Nephron (organoid): ENCODE results near the gene INPP5K.
A peak's percentile ranks its signal among the peaks of the same experiment; 100 is the strongest.

Source experiments
- H3K27ac Mint-ChIP-seq, 3 experiments: 2 replicates each; pipeline ENCODE4 v1.8.0; 2020; ENCODE audit warnings: mixed read lengths in 3 of 3, mild to moderate bottlenecking in 2 of 3, moderate library complexity in 1 of 3
- H3K27me3 Mint-ChIP-seq: 2 replicates; pipeline ENCODE4 v1.8.0; 2021; ENCODE audit warnings: low read depth, mild to moderate bottlenecking, moderate library complexity, mixed read lengths
- H3K36me3 Mint-ChIP-seq: 2 replicates; pipeline ENCODE4 v1.8.0; 2020; ENCODE audit warnings: low read depth, mixed read lengths
- H3K4me1 Mint-ChIP-seq: 2 replicates; pipeline ENCODE4 v1.8.0; 2020; ENCODE audit warnings: mixed read lengths
- H3K4me3 Mint-ChIP-seq, 3 experiments: 2 replicates each; pipeline ENCODE4 v1.8.0; 2020; ENCODE audit warnings: mild to moderate bottlenecking in 3 of 3, mixed read lengths in 3 of 3, moderate library complexity in 2 of 3
- H3K9me3 Mint-ChIP-seq: 2 replicates; pipeline ENCODE4 v1.8.0; 2020; ENCODE audit warnings: mixed read lengths
- TF ChIP-seq, protein P1 (sequence below), 3 experiments: fragments of 200-600 bp; sonication (generic); IDR thresholded peaks; one replicate each; pipeline ENCODE4 v1.5.0; 2021; ENCODE audit warnings: antibody characterized with exemption in 3 of 3; ENCODE audit not compliant: unreplicated experiment in 3 of 3

The INPP5K gene

DNA sequence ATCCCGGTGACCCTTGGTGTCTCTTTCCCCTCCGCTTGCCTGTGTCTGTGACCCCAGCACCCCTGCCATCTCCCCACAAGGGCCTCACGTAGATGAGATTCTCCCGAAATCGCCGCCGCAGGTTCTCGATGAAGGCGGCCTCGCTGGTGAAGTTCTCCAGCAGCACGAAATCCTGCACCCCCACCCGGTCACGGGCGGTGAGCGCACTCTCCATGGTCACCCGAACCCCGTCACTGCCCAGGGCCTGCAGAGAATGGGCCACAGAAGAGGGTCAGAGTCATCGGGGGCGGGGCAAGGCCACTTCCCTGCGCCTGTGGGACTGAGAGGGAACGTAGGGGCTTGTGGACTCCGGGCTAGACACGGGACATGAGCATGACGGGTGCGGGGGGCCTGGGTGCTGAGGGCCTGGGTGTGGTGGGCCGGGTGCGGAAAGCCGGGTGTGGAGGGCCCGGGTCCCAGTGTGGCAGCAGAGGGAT lies 32.3 kb downstream of the INPP5K start:
- Mint-ChIP-seq H3K27ac (peak overlapping the region; percentile 86 to 96 (median 89)), H3K4me1 (peaks cover 12% of the 10 kb centered on the region), H3K27me3 (no peaks in the 10 kb centered on the region), H3K36me3 (peaks cover 18% of the 10 kb centered on the region), H3K9me3 (no peaks in the 10 kb centered on the region), H3K4me3 (peak overlapping the region; percentile 85 to 96 (median 90))
- TF ChIP-seq, protein P1, sequence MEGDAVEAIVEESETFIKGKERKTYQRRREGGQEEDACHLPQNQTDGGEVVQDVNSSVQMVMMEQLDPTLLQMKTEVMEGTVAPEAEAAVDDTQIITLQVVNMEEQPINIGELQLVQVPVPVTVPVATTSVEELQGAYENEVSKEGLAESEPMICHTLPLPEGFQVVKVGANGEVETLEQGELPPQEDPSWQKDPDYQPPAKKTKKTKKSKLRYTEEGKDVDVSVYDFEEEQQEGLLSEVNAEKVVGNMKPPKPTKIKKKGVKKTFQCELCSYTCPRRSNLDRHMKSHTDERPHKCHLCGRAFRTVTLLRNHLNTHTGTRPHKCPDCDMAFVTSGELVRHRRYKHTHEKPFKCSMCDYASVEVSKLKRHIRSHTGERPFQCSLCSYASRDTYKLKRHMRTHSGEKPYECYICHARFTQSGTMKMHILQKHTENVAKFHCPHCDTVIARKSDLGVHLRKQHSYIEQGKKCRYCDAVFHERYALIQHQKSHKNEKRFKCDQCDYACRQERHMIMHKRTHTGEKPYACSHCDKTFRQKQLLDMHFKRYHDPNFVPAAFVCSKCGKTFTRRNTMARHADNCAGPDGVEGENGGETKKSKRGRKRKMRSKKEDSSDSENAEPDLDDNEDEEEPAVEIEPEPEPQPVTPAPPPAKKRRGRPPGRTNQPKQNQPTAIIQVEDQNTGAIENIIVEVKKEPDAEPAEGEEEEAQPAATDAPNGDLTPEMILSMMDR (IDR thresholded peaks at IDR 0.05; ENCODE audit: unreplicated experiment in 3 of 3): no peak

DNA sequence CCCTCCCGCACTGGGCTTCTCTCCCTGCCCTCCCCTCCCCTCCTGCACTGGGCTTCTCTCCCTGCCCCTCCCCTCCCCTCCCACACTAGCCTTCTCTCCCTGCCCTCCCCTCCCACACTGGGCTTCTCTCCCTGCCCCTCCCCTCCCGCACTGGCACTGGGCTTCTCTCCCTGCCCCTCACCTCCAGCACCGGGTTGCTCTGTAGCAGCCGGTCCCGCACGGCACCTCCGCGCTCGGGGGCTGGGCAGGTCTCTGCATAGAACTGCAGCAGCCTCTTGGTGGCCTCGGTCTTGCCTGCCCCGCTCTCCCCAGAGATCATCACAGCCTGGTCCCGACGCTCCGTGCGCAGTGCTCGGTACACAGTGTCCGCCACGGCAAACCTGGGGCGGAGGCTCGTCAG lies 33.7 kb downstream of the INPP5K start:
- Mint-ChIP-seq H3K36me3 (peaks cover 21% of the 10 kb centered on the region), H3K27me3 (no peaks in the 10 kb centered on the region), H3K9me3 (no peaks in the 10 kb centered on the region), H3K4me3 (peak overlapping the region; percentile 29 to 90 (median 35)), H3K4me1 (peaks cover 4% of the 10 kb centered on the region), H3K27ac (no peak overlapping the region)
- TF ChIP-seq, protein P1 (IDR thresholded peaks at IDR 0.05; ENCODE audit: unreplicated experiment in 3 of 3): no peak

DNA sequence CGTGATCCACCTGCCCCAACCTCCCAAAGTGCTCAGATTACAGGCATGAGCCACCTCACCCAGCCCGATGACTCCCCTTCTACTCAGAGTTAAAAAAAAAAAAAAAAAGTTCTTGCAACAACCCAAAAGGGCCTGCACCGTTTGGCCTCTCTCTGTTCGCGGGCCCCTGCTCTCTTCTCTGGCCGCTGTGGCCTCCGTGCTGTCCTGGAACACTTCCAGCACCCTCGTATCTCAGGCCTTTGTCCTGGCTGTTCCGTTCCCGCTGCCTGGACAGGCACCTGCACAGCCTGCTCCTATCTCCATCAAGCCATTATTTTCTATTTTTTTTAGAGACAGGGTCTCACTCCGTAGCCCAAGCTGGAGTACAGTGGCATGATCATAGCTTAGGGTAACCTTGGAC lies 34.7 kb downstream of the INPP5K start:
- TF ChIP-seq, protein P1 (IDR thresholded peaks at IDR 0.05; ENCODE audit: unreplicated experiment in 3 of 3): no peak

DNA sequence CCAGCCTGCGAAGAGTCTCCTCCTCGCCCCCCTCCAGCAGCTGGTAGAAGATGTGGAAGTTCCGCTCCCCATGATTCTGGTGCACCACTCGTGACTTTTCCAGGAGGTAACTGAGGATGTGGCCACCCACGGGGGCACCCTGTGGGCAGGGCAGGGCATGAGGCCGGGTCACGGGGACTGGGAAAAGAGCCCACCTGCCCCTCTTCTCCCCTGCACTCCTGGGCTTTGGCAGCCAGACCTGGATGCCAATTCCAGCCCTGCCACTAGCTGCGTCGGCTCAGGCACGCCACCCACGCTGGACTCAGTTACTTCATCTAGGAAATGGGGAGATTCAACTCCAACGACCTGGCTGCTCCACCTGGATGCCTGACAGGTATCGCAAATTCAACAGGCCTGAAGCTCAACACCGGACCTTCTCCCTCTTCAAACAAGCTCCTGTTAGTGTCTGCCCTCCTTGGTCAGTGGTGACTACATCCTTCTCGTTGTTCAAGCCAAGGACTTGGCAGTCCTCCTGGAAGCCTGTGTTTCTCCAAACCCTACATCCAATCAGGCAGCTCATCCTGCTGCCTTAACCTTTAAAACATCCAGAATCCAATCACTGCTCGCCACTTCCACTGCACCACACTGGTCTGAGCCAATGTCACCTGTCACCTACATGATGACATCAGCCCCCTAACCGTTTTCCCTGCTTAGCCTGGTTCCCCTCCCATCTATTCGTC lies 35.5 kb downstream of the INPP5K start:
- Mint-ChIP-seq H3K4me3 (no peak overlapping the region), H3K36me3 (peaks cover 21% of the 10 kb centered on the region), H3K27me3 (no peaks in the 10 kb centered on the region), H3K27ac (no peak overlapping the region), H3K9me3 (no peaks in the 10 kb centered on the region), H3K4me1 (no peaks in the 10 kb centered on the region)
- TF ChIP-seq, protein P1 (IDR thresholded peaks at IDR 0.05; ENCODE audit: unreplicated experiment in 3 of 3): no peak

More for the DNA sequence above, 34.7 kb downstream of the INPP5K start:
- Mint-ChIP-seq H3K27ac (no peak overlapping the region), H3K9me3 (no peaks in the 10 kb centered on the region), H3K27me3 (no peaks in the 10 kb centered on the region), H3K4me3 (no peak overlapping the region), H3K36me3 (peaks cover 21% of the 10 kb centered on the region), H3K4me1 (no peaks in the 10 kb centered on the region)

DNA sequence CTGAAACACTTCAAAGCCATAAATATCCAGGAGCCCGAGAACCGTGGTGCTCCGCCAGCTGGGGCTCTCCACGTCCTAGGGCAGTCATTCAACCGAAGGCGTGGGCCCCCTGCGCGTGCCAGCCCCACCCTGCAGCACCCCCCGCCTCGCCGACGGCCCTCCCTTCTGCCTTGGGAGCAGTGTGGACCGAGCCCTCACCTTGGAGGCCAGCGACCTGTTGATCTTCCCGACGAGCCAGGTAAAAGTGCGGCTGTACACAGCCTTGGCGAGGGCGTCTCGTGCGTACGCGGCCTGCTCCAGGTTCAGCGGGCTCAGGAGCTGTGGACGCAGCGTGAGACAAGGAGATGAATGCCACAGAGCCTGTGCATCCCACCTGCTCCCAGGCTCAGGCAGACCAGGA lies 38.0 kb downstream of the INPP5K start:
- no peak overlapping the region for H3K4me3 Mint-ChIP-seq
- peaks cover 28% of the 10 kb centered on the region for H3K36me3 Mint-ChIP-seq
- H3K9me3 Mint-ChIP-seq: no peaks in the 10 kb centered on the region
- no peaks in the 10 kb centered on the region for H3K27me3 Mint-ChIP-seq
- H3K27ac Mint-ChIP-seq: no peak overlapping the region
- peaks cover 12% of the 10 kb centered on the region for H3K4me1 Mint-ChIP-seq
- TF ChIP-seq, protein P1 (IDR thresholded peaks at IDR 0.05; ENCODE audit: unreplicated experiment in 3 of 3): no peak

DNA sequence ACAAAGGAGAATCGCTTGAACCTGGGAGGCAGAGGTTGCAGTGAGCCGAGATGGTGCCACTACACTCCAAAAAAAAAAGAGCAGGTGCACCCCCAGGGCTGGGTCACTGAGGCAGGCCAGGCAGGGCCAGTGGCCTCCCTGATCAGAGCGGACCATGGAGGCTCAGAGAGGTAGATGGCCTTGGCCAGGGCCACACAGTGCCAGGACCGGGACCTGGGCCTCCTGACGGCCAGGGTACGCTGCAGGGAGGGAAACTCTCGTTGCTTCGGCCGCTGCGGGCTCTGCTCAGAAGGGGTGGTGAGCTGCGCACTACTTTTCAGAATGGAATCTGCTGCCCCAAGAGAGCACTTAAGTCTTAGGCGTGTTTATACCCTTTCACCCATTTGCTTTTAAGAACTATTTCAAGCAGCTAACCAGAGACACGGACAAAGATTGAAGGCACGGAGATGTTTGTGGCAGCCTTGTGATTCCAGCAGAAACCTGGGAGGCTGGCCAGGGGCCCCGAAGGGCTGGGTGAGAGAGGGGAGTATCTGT lies 41.0 kb downstream of the INPP5K start:
- Mint-ChIP-seq H3K4me1 (peaks cover 16% of the 10 kb centered on the region), H3K9me3 (no peaks in the 10 kb centered on the region), H3K27me3 (no peaks in the 10 kb centered on the region), H3K4me3 (no peak overlapping the region), H3K36me3 (peaks cover 11% of the 10 kb centered on the region), H3K27ac (no peak overlapping the region)
- TF ChIP-seq, protein P1 (IDR thresholded peaks at IDR 0.05; ENCODE audit: unreplicated experiment in 3 of 3): no peak
